ENCODE results near the gene ABCA7.

ABCA7 gene

GRCh38 chr19:1070931-1071791 is 31.3 kb downstream of the ABCA7 start:
- DNase-seq (ENCODE audit: low spot score) = peak; percentile 66

GRCh38 chr19:1072371-1073015 is 32.6 kb downstream of the ABCA7 start:
- DNase-seq (ENCODE audit: low spot score) = no peak

GRCh38 chr19:1073063-1073955 is 33.4 kb downstream of the ABCA7 start:
- DNase-seq (ENCODE audit: low spot score) = no peak

- no peak for DNase-seq (ENCODE audit: low spot score)
Measured at GRCh38 chr19:1073956-1074517, 34.1 kb downstream of the ABCA7 start.

GRCh38 chr19:1074544-1075283 is 34.8 kb downstream of the ABCA7 start:
- DNase-seq (ENCODE audit: low spot score) = no peak

GRCh38 chr19:1076046-1076386 is 36.1 kb downstream of the ABCA7 start:
- DNase-seq (ENCODE audit: low spot score) = no peak

GRCh38 chr19:1076951-1077350 is 37.0 kb downstream of the ABCA7 start:
- no peak for DNase-seq (ENCODE audit: low spot score)

GRCh38 chr19:1079566-1080111 is 39.7 kb downstream of the ABCA7 start:
- DNase-seq (ENCODE audit: low spot score) = no peak

- no peak for DNase-seq (ENCODE audit: low spot score)
Measured at GRCh38 chr19:1080360-1081161, 40.7 kb downstream of the ABCA7 start.

GRCh38 chr19:1081301-1082164 is 41.6 kb downstream of the ABCA7 start:
- DNase-seq (ENCODE audit: low spot score) = peak; percentile 79

GRCh38 chr19:1082165-1082927 is 42.4 kb downstream of the ABCA7 start:
- peak; percentile 98 for DNase-seq (ENCODE audit: low spot score)

- DNase-seq (ENCODE audit: low spot score) = no peak
Measured at GRCh38 chr19:1082928-1083816, 43.3 kb downstream of the ABCA7 start.

- no peak for DNase-seq (ENCODE audit: low spot score)
Measured at GRCh38 chr19:1084024-1084868, 44.3 kb downstream of the ABCA7 start.

- DNase-seq (ENCODE audit: low spot score) = no peak
Measured at GRCh38 chr19:1085053-1085658, 45.2 kb downstream of the ABCA7 start.

- DNase-seq (ENCODE audit: low spot score) = no peak
Measured at GRCh38 chr19:1085676-1086442, 46.0 kb downstream of the ABCA7 start.
